Left ventricle myocardium inferior (tissue), 1 donor: ENCODE data around the gene CLEC16A. TPM values are rescaled to one million over a fixed set of nuclear protein-coding genes. Genes with fewer than 3 reads are reported as not detected.

ENCODE experiments used
- DNase-seq: peaks from one replicate; pipeline ENCODE4 v3.0.0-alpha.2; 2020
- H3K27ac ChIP-seq: fragments of 200-600 bp; replicated peaks from 2 replicates; pipeline ENCODE4 v1.8.0; 2021
- H3K27me3 ChIP-seq: fragments of 200-600 bp; 2 replicates; pipeline ENCODE4 v1.8.0; 2021; ENCODE audit warnings: low read depth
- H3K36me3 ChIP-seq: fragments of 200-600 bp; 2 replicates; pipeline ENCODE4 v1.8.0; 2021
- H3K4me1 ChIP-seq: fragments of 200-600 bp; 2 replicates; pipeline ENCODE4 v1.8.0; 2021
- H3K4me3 ChIP-seq: fragments of 200-600 bp; 2 replicates; pipeline ENCODE4 v1.8.0; 2021; ENCODE audit warnings: mild to moderate bottlenecking, moderate library complexity
- H3K9me3 ChIP-seq: fragments of 200-600 bp; replicated peaks from 2 replicates; pipeline ENCODE4 v1.8.0; 2021
- CTCF ChIP-seq: fragments of 200-600 bp; IDR thresholded peaks from 2 replicates; pipeline ENCODE4 v1.8.0; 2021; ENCODE audit warnings: antibody characterized with exemption, mild to moderate bottlenecking, borderline replicate concordance
- intact Hi-C: fragments of 100-400 bp; cut with micrococcal nuclease; formaldehyde crosslinking; loops from one replicate; pipeline ENCODE4 v1.11.0; 2022
- total RNA-seq: library from RNA; stranded (reverse); fragmentation: NEBNext Ultra II Directional; extraction: Animal tissue kit (Norgen Biotek cat#: 25700); gene quantifications from one replicate; pipeline ENCODE4 v1.2.1, GENCODE V29; 2021
- donor health status: DM: no; HTN: yes; CAD: no; lungs with severe emphysema.

The CLEC16A gene
- total RNA-seq, 1 donor from 2014 or later = 24.6 TPM

GRCh38 chr16:10931977-10932632 is 12.3 kb upstream of the CLEC16A start:
- no peak for DNase-seq
- TF ChIP-seq CTCF = no peak
- intact Hi-C loops = no loop called here
- H3K27ac ChIP-seq = no peak overlapping the region
- H3K9me3 ChIP-seq = no peaks in the 10 kb centered on the region
- H3K4me3 ChIP-seq = no peak overlapping the region
- H3K36me3 ChIP-seq = peaks cover 36% of the 10 kb centered on the region
- peaks cover 80% of the 10 kb centered on the region for H3K4me1 ChIP-seq
- H3K27me3 ChIP-seq = no peaks in the 10 kb centered on the region

- Histone ChIP-seq H3K4me1 (peaks cover 90% of the 10 kb centered on the region), H3K36me3 (peaks cover 26% of the 10 kb centered on the region)
Observed at GRCh38 chr16:10932959-10933710, 11.2 kb upstream of the CLEC16A start.

GRCh38 chr16:10933865-10934264 is 10.5 kb upstream of the CLEC16A start:
- Histone ChIP-seq H3K27me3 (no peaks in the 10 kb centered on the region), H3K27ac (peak overlapping the region; percentile 59), H3K4me3 (no peak overlapping the region), H3K4me1 (peaks cover 98% of the 10 kb centered on the region), H3K9me3 (no peaks in the 10 kb centered on the region), H3K36me3 (peaks cover 18% of the 10 kb centered on the region)
- no peak for DNase-seq
- intact Hi-C loops = no loop called here
- no peak for TF ChIP-seq CTCF

More at GRCh38 chr16:10932959-10933710, 11.2 kb upstream of the CLEC16A start:
- H3K9me3 ChIP-seq = no peaks in the 10 kb centered on the region
- intact Hi-C loops = no loop called here
- H3K27ac ChIP-seq = peak overlapping the region; percentile 59
- no peak for TF ChIP-seq CTCF
- H3K4me3 ChIP-seq = no peak overlapping the region
- no peak for DNase-seq
- H3K27me3 ChIP-seq = no peaks in the 10 kb centered on the region

- Histone ChIP-seq H3K27me3 (no peaks in the 10 kb centered on the region), H3K27ac (peak overlapping the region; percentile 59), H3K4me1 (peaks cover 98% of the 10 kb centered on the region), H3K4me3 (no peak overlapping the region), H3K9me3 (no peaks in the 10 kb centered on the region), H3K36me3 (peaks cover 13% of the 10 kb centered on the region)
- intact Hi-C loops = no loop called here
- DNase-seq = no peak
- no peak for TF ChIP-seq CTCF
Observed at GRCh38 chr16:10934325-10935107, 9.8 kb upstream of the CLEC16A start.

GRCh38 chr16:10935226-10935915 is 9.0 kb upstream of the CLEC16A start:
- intact Hi-C loops = no loop called here
- H3K27me3 ChIP-seq = no peaks in the 10 kb centered on the region
- H3K27ac ChIP-seq = peak overlapping the region; percentile 59
- peaks cover 13% of the 10 kb centered on the region for H3K36me3 ChIP-seq
- H3K9me3 ChIP-seq = no peaks in the 10 kb centered on the region
- no peak for DNase-seq
- peaks cover 98% of the 10 kb centered on the region for H3K4me1 ChIP-seq
- peak overlapping the region; percentile 13 for H3K4me3 ChIP-seq
- TF ChIP-seq CTCF = no peak
